Adrenal gland (tissue), 12 donors: ENCODE data around the gene ALG3. TPM values are rescaled to one million over a fixed set of nuclear protein-coding genes. Genes with fewer than 3 reads are reported as not detected.

Source experiments
- DNase-seq, 7 donors: peaks; one replicate each; pipeline ENCODE4 v3.0.0-alpha.2; 2019 to 2020
- H3K27ac ChIP-seq, 5 donors: fragments of 200-600 bp; sonication (generic) in 4 of 5; 1 replicate in 3 of 5; 2 replicates in 2 of 5; pipeline versions ENCODE4 v1.5.1 to v1.8.0; 2016 to 2020; ENCODE audit warnings: mild to moderate bottlenecking in 1 of 5
- H3K27me3 ChIP-seq: fragments of 200-600 bp; 2 replicates; pipeline ENCODE4 v1.8.0; 2021
- H3K36me3 ChIP-seq, 2 donors: fragments of 200-600 bp; replicated peaks in 1 of 2; 1 replicate in 1 of 2; 2 replicates in 1 of 2; pipeline versions ENCODE4 v1.5.1 to v1.8.0; 2018 to 2022
- H3K4me1 ChIP-seq, 2 donors: fragments of 200-600 bp; replicated peaks in 1 of 2; 1 replicate in 1 of 2; 2 replicates in 1 of 2; pipeline versions ENCODE4 v1.5.1 to v1.8.0; 2018 to 2021
- H3K4me3 ChIP-seq, 4 donors: fragments of 200-600 bp; sonication (generic) in 3 of 4; one replicate each; pipeline ENCODE4 v1.5.1; 2016 to 2018
- H3K9me3 ChIP-seq, 3 donors: fragments of 200-600 bp; sonication (generic) in 1 of 3; replicated peaks in 1 of 3; 1 replicate in 2 of 3; 2 replicates in 1 of 3; pipeline versions ENCODE4 v1.5.1 to v1.8.0; 2016 to 2021
- POLR2A ChIP-seq, 2 donors: fragments of 450-650 bp; IDR thresholded peaks; one replicate each; pipeline ENCODE4 v1.6.1; 2017; ENCODE audit warnings: antibody characterized with exemption in 2 of 2, mild to moderate bottlenecking in 2 of 2, moderate library complexity in 1 of 2
- WGBS, 4 donors: extraction: QIAGEN DNeasy Blood & Tissue Kit in 2 of 4; methylation state at CpG; one replicate each; pipeline versions ENCODE4 v1.1.5 to v1.1.7; 2013 to 2017; 5-methylcytosine and 5-hydroxymethylcytosine counted together
- intact Hi-C, 2 donors: fragments of 100-400 bp; cut with DNase I; formaldehyde crosslinking; loops; one replicate each; pipeline versions ENCODE4 v1.14.1 to v1.15.0; 2022 to 2023
- polyA plus RNA-seq, 3 donors: library from polyadenylated mRNA; stranded (reverse); fragments of 200-250 nt in 2 of 3; fragments of 350-450 nt in 1 of 3; fragmentation: Illumina TruSeq in 1 of 3; extraction: RNeasy Lipid Tissue Mini Kit (QIAGEN cat#74804) in 1 of 3; gene quantifications; one replicate each; pipeline ENCODE4 v1.2.3, GENCODE V29; 2013 to 2014
- total RNA-seq, 9 donors: library from RNA; depleted of rRNA in 4 of 9; stranded (reverse); fragments of >200 nt in 4 of 9; fragments of 120-200 nt in 1 of 9; fragmentation: NEBNext Ultra II Directional in 1 of 9; extraction: Animal tissue kit (Norgen Biotek cat#: 25700) in 1 of 9; gene quantifications; one replicate each; pipeline versions ENCODE4 v1.1.0 to v1.2.4, GENCODE V29; 2013 to 2023
- TF ChIP-seq, protein P1 (sequence below), 6 experiments: fragments of 450-650 bp in 4 of 6; fragments of 200-600 bp in 2 of 6; sonication (generic) in 1 of 6; IDR thresholded peaks; 1 replicate in 5 of 6; 2 replicates in 1 of 6; pipeline versions ENCODE4 v1.5.1 to v1.8.0; 2016 to 2021; ENCODE audit warnings: antibody characterized with exemption in 6 of 6, mild to moderate bottlenecking in 2 of 6, moderate library complexity in 1 of 6
- donor health status: healthy with polysubstance abuse.
- donor health status: Bipolar disorder and iron deficiency.
- donor health status: DM: yes; HTN: yes; CAD: no.
- donor health status: DM: no; HTN: no; CAD: no.
- donor health status: DM: no; HTN: no; CAD: no.
- donor health status: DM: yes; HTN: yes; CAD: no.

Gene ALG3
- total and polyA plus RNA-seq, 12 donors: 27.7 to 107 (median 56.5) TPM

- no peak overlapping the region for H3K4me3 ChIP-seq
- no peaks in the 10 kb centered on the region for H3K9me3 ChIP-seq
- TF ChIP-seq, protein P1, sequence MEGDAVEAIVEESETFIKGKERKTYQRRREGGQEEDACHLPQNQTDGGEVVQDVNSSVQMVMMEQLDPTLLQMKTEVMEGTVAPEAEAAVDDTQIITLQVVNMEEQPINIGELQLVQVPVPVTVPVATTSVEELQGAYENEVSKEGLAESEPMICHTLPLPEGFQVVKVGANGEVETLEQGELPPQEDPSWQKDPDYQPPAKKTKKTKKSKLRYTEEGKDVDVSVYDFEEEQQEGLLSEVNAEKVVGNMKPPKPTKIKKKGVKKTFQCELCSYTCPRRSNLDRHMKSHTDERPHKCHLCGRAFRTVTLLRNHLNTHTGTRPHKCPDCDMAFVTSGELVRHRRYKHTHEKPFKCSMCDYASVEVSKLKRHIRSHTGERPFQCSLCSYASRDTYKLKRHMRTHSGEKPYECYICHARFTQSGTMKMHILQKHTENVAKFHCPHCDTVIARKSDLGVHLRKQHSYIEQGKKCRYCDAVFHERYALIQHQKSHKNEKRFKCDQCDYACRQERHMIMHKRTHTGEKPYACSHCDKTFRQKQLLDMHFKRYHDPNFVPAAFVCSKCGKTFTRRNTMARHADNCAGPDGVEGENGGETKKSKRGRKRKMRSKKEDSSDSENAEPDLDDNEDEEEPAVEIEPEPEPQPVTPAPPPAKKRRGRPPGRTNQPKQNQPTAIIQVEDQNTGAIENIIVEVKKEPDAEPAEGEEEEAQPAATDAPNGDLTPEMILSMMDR (IDR thresholded peaks at IDR 0.05): no peak
- no peak for TF ChIP-seq POLR2A (IDR thresholded peaks at IDR 0.05)
- no peaks in the 10 kb centered on the region for H3K27me3 ChIP-seq
- no peaks in the 10 kb centered on the region for H3K36me3 ChIP-seq
- WGBS, 4 donors: 15 to 43% (median 17%) methylated on average over 4 to 15 of the region's 15 CpGs
- intact Hi-C loops: no loop called here
- H3K27ac ChIP-seq: peak overlapping the region in 2 of 5 donors; percentile 53 to 83
- H3K4me1 ChIP-seq: peaks cover 25 to 27% of the 10 kb centered on the region in 2 donors
- no peak for DNase-seq
These were observed 14.0 kb upstream of the ALG3 start for GRCh38 chr3:184262764-184263179.

- intact Hi-C loops: no loop called here
- no peaks in the 10 kb centered on the region for H3K9me3 ChIP-seq
- peak; percentile 77 to 94 (median 89) for DNase-seq
- H3K4me3 ChIP-seq: peak overlapping the region in 2 of 4 donors; percentile 33 to 65
- no peaks in the 10 kb centered on the region for H3K27me3 ChIP-seq
- H3K4me1 ChIP-seq: peaks cover 25 to 27% of the 10 kb centered on the region in 2 donors
- WGBS, 4 donors: 1 to 5% (median 2%) methylated on average over 36 to 66 of the region's 66 CpGs
- H3K36me3 ChIP-seq: no peaks in the 10 kb centered on the region
- H3K27ac ChIP-seq: peak overlapping the region in 2 of 5 donors; percentile 53 to 83
- peak; percentile 13 to 36 for TF ChIP-seq POLR2A (IDR thresholded peaks at IDR 0.05)
- TF ChIP-seq, protein P1 (IDR thresholded peaks at IDR 0.05): no peak
These were observed 13.3 kb upstream of the ALG3 start for GRCh38 chr3:184261854-184262763.

DNA sequence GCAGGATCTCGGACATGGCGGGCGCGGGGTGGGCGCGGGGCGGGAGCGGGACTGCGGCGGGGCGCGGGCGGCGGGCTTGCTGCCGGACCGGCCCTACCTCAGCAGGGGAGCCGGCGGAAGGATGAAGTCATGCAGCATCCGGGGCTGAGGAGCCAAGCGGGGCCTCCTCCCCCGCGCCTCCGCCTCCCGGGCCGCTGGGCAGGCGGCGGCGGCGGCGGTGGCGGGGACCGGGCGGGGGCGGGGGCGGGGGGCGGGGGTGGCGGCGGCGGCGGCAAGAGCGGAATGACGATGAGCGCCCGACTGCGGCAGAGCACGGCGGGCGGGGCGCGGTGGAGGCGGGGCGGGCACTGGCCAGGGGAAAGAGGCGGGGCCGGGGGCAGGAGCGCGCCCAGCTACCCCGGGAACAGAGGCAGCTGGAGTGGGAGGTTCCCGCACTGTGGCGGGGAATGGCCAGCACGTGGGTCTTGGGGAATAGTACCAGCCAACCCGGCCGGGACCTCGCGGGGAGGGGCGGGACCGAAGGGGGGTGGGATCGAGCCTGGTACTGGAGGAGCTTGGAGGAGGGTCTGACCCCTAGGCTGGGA, 12.6 kb upstream of the ALG3 start, which contains the start of gene CAMK2N2:
TSS of gene CAMK2N2 (minus strand) at position 284 of the 584 bp plus-strand sequence. CDS start at position 16, 268 bp downstream.
- Histone ChIP-seq H3K4me3 (peak within 1 kb of the TSS in 2 of 4 donors; percentile 33 to 65), H3K4me1 (peaks cover 25 to 27% of the 10 kb centered on the region in 2 donors), H3K9me3 (no peaks in the 10 kb centered on the region), H3K36me3 (no peaks in the 10 kb centered on the region), H3K27me3 (no peaks in the 10 kb centered on the region), H3K27ac (peak within 1 kb of the TSS in 2 of 5 donors; percentile 53 to 83)
- TF ChIP-seq, protein P1 (IDR thresholded peaks at IDR 0.05): no peak
- TF ChIP-seq POLR2A (IDR thresholded peaks at IDR 0.05): no peak
- 0 to 4% (median 0%) methylated on average over 7 to 56 of the region's 67 CpGs for WGBS, 4 donors
- peak; percentile 76 to 93 (median 88) for DNase-seq
- intact Hi-C loops: no loop called here

GRCh38 chr3:184260724-184261269, 12.0 kb upstream of the ALG3 start:
- WGBS, 4 donors: 0 to 5% (median 2%) methylated on average over 4 to 49 of the region's 49 CpGs
- Histone ChIP-seq H3K4me3 (peak overlapping the region in 2 of 4 donors; percentile 2 to 65), H3K4me1 (peaks cover 25 to 27% of the 10 kb centered on the region in 2 donors), H3K27ac (peak overlapping the region in 2 of 5 donors; percentile 53 to 78), H3K9me3 (no peaks in the 10 kb centered on the region), H3K36me3 (no peaks in the 10 kb centered on the region), H3K27me3 (no peaks in the 10 kb centered on the region)
- peak in 3 of 7 donors; percentile 27 to 48 (median 36) for DNase-seq
- TF ChIP-seq, protein P1 (IDR thresholded peaks at IDR 0.05): peak in 1 of 6 experiments; percentile 5
- peak in 1 of 2 donors; percentile 12 for TF ChIP-seq POLR2A (IDR thresholded peaks at IDR 0.05)
- intact Hi-C loops: no loop called here
